HepG2 (cell line): ENCODE results near the gene MGAT1. TPM values are rescaled to one million over a fixed set of nuclear protein-coding genes. Genes with fewer than 3 reads are reported as not detected.

Source experiments
- ATAC-seq: fragments of 200-7000 bp; cut with Tn5 transposase; 3 replicates; pipeline ENCODE4 v1.9.1; 2020; ENCODE audit warnings: mild to moderate bottlenecking, moderate library complexity
- BruUV-seq: library from RNA; stranded (reverse); fragments of 400-500 nt; replicated peaks from 2 replicates; lab custom pipeline; 2021; lab: Mats Ljungman, UMichigan
- CTCF ChIA-PET: fragments of 300-600 bp; formaldehyde crosslinking; extraction: SDS; loops from one replicate; lab custom pipeline; 2021; ENCODE audit warnings: low total read pairs, inconsistent platforms, low intra/inter-chr PET ratio; lab: Yijun Ruan, JAX
- POLR2A ChIA-PET: fragments of 350-600 bp; sonication (Branson Sonifier 250); formaldehyde crosslinking; loops from one replicate; lab custom pipeline; 2020; ENCODE audit warnings: antibody characterized with exemption, inconsistent platforms; lab: Yijun Ruan, JAX
- DNase-seq: peaks from one replicate; pipeline ENCODE4 v3.0.0-alpha.2; 2015; ENCODE audit warnings: low spot score
- FAIRE-seq: peaks from 3 replicates; lab custom pipeline; 2011; peaks lifted over from hg19 to GRCh38; lab: Jason Lieb, UNC
- H2AFZ ChIP-seq: one replicate; pipeline ENCODE4 v1.6.1; 2011; ENCODE audit warnings: low read length, inconsistent platforms
- H3K27ac ChIP-seq: fragments of 300-600 bp; 3 replicates; pipeline ENCODE4 v1.8.0; 2011; ENCODE audit warnings: mixed run types, mild to moderate bottlenecking, mixed read lengths, low read length, inconsistent platforms; ENCODE audit not compliant: insufficient read depth; ENCODE audit errors: extremely low read length
- H3K27me3 ChIP-seq, 2 experiments: fragments of 200-600 bp in 1 of 2; 2 replicates in 1 of 2; 3 replicates in 1 of 2; pipeline versions ENCODE4 v1.6.0 to v1.8.0; 2011; ENCODE audit warnings: low read length in 2 of 2, mild to moderate bottlenecking in 2 of 2, moderate library complexity in 2 of 2, inconsistent platforms in 1 of 2; ENCODE audit not compliant: insufficient read depth in 2 of 2, control insufficient read depth in 1 of 2
- H3K36me3 ChIP-seq, 2 experiments: fragments of 200-600 bp in 1 of 2; replicated peaks in 1 of 2; 2 replicates in 1 of 2; 3 replicates in 1 of 2; pipeline versions ENCODE4 v1.5.1 to v1.8.0; 2011; ENCODE audit warnings: low read length in 2 of 2, inconsistent platforms in 1 of 2; ENCODE audit not compliant: insufficient read depth in 2 of 2, control insufficient read depth in 1 of 2
- H3K4me1 ChIP-seq: 2 replicates; pipeline ENCODE4 v1.5.1; 2012; ENCODE audit warnings: low read length, inconsistent platforms; ENCODE audit not compliant: insufficient read depth
- H3K4me2 ChIP-seq: 2 replicates; pipeline ENCODE4 v1.6.0; 2011; ENCODE audit warnings: low read depth, low read length, inconsistent platforms
- H3K4me3 ChIP-seq, 3 experiments: fragments of 200-600 bp in 1 of 3; sonication (generic), shearing (Covaris generic) in 1 of 3; replicated peaks in 1 of 3; 2 replicates each; pipeline ENCODE4 v1.5.1; 2011 to 2016; ENCODE audit warnings: low read length in 3 of 3, inconsistent platforms in 2 of 3, low read depth in 2 of 3, mild to moderate bottlenecking in 2 of 3, control low read depth in 1 of 3, mixed read lengths in 1 of 3; ENCODE audit not compliant: insufficient read depth in 1 of 3
- H3K79me2 ChIP-seq: one replicate; pipeline ENCODE4 v1.6.1; 2011; ENCODE audit warnings: low read length, inconsistent platforms; ENCODE audit not compliant: insufficient read depth
- H3K9ac ChIP-seq: 2 replicates; pipeline ENCODE4 v1.6.0; 2011; ENCODE audit warnings: mild to moderate bottlenecking, low read depth, low read length, inconsistent platforms; ENCODE audit not compliant: insufficient read depth
- H3K9me3 ChIP-seq: 2 replicates; pipeline ENCODE4 v1.5.1; 2012; ENCODE audit warnings: mild to moderate bottlenecking, low read length
- H4K20me1 ChIP-seq: 2 replicates; pipeline ENCODE4 v1.6.0; 2011; ENCODE audit warnings: inconsistent platforms, mild to moderate bottlenecking, low read length, moderate library complexity; ENCODE audit not compliant: insufficient read depth
- BHLHE40 ChIP-seq: IDR thresholded peaks from 2 replicates; pipeline ENCODE4 v1.6.1; 2011; ENCODE audit warnings: low read length, improper control_type of control experiment
- HDAC2 ChIP-seq: sonication (generic); formaldehyde crosslinking; IDR thresholded peaks from 2 replicates; pipeline ENCODE4 v1.4.0; 2020; ENCODE audit warnings: missing genetic modification reagents
- HMG20A ChIP-seq: IDR thresholded peaks from 2 replicates; pipeline ENCODE4 v1.6.1; 2016; ENCODE audit warnings: borderline replicate concordance
- RARA ChIP-seq: IDR thresholded peaks from 2 replicates; pipeline ENCODE4 v1.6.1; 2016; ENCODE audit warnings: missing genetic modification reagents, missing compliant biosample characterization
- RELA ChIP-seq: sonication (generic); formaldehyde crosslinking; IDR thresholded peaks from 2 replicates; pipeline ENCODE4 v1.4.0; 2020; ENCODE audit warnings: missing genetic modification reagents
- SRSF9 ChIP-seq: fragments of 200-400 bp; formaldehyde crosslinking; IDR thresholded peaks from 2 replicates; pipeline ENCODE4 v1.6.1; 2018; ENCODE audit warnings: borderline replicate concordance, mild to moderate bottlenecking, low read depth, low read length; ENCODE audit not compliant: insufficient read depth, poor library complexity, severe bottlenecking
- ZBTB1 ChIP-seq: sonication (generic); formaldehyde crosslinking; IDR thresholded peaks from 2 replicates; pipeline ENCODE4 v1.4.0; 2020; ENCODE audit warnings: missing genetic modification reagents, borderline replicate concordance
- ZNF564 ChIP-seq: sonication (generic); formaldehyde crosslinking; IDR thresholded peaks from 2 replicates; pipeline ENCODE4 v1.8.1; 2023; ENCODE audit warnings: mild to moderate bottlenecking, missing genetic modification reagents
- WGBS: methylation state at CpG from one replicate; pipeline ENCODE4 v1.1.6; 2017; ENCODE audit warnings: low lambda C conversion rate; 5-methylcytosine and 5-hydroxymethylcytosine counted together
- in situ Hi-C: cut with HindIII; loops from 2 replicates; pipeline ENCODE4 v1.10.0; 2017; ENCODE audit warnings: low pct_unique_long_range_greater_than_20kb; ENCODE audit not compliant: extremely low pct_ligation_motif_present
- intact Hi-C: fragments of 100-400 bp; cut with micrococcal nuclease; formaldehyde crosslinking; loops from one replicate; pipeline ENCODE4 v1.10.0; 2022; ENCODE audit not compliant: unreplicated experiment
- polyA plus RNA-seq, 8 experiments: library from polyadenylated mRNA; depleted of rRNA in 3 of 8; stranded (reverse) in 7 of 8; unstranded in 1 of 8; fragments of >200 nt; fragmentation: Illumina TruSeq in 4 of 8; extraction: Trizol in 4 of 8; gene quantifications; 2 replicates each; pipeline versions ENCODE4 v1.2.1 to v1.2.3, GENCODE V29; 2011 to 2016; ENCODE audit warnings: low read depth in 4 of 8, missing spikeins in 1 of 8, mixed read lengths in 1 of 8; ENCODE audit not compliant: insufficient read depth in 1 of 8
- total RNA-seq, 5 experiments: library from RNA; depleted of rRNA; stranded (reverse); fragments of >200 nt; fragmentation: Illumina TruSeq; extraction: Trizol; gene quantifications; 2 replicates each; pipeline ENCODE4 v1.2.3, GENCODE V29; 2016; ENCODE audit warnings: low read depth in 1 of 5

The MGAT1 gene
- total and polyA plus RNA-seq, 2 of the 13 experiments (the other 11 are each of a cell fraction or from before 2014, with no cell fraction given): 50.1 to 55.3 TPM

- BruUV-seq: no TSS peak
- peaks cover 14% of the 10 kb centered on the region; the same call in 1 of the 2 replicates for H3K9me3 ChIP-seq
- H3K36me3 ChIP-seq: no peaks in the 10 kb centered on the region
- H3K79me2 ChIP-seq: no peaks in the 10 kb centered on the region
- H2AFZ ChIP-seq: no peak overlapping the region
- CTCF ChIA-PET: no interaction called here
- no peak overlapping the region for H3K9ac ChIP-seq
- in situ Hi-C loops (no loop called here), intact Hi-C loops (no loop called here)
- POLR2A ChIA-PET: no interaction called here
- peaks cover 12% of the 10 kb centered on the region for H3K4me1 ChIP-seq
- 0% methylated on average over 1 of the region's 2 CpGs for WGBS
- no peak overlapping the region for H3K27ac ChIP-seq
- H3K4me3 ChIP-seq: no peak overlapping the region
- DNase-seq (no peak), FAIRE-seq (no peak), ATAC-seq (peak; percentile 44; the same call in 2 of the 3 replicates)
- no peak for TF ChIP-seq BHLHE40
- peak; percentile 42; the same call in 1 of the 2 replicates for TF ChIP-seq RARA (CRISPR knock-in tag)
- H3K4me2 ChIP-seq: no peak overlapping the region
- no peaks in the 10 kb centered on the region for H4K20me1 ChIP-seq
- no peaks in the 10 kb centered on the region for H3K27me3 ChIP-seq
Measured at GRCh38 chr5:180832638-180833068, 30.0 kb upstream of the MGAT1 start.

GRCh38 chr5:180831139-180832093, 28.8 kb upstream of the MGAT1 start:
- Histone ChIP-seq H3K4me3 (no peak overlapping the region), H3K27ac (no peak overlapping the region), H3K27me3 (no peaks in the 10 kb centered on the region), H2AFZ (no peak overlapping the region), H3K79me2 (no peaks in the 10 kb centered on the region), H3K9me3 (peaks cover 14% of the 10 kb centered on the region; the same call in 1 of the 2 replicates), H4K20me1 (no peaks in the 10 kb centered on the region), H3K4me2 (no peak overlapping the region), H3K36me3 (no peaks in the 10 kb centered on the region), H3K4me1 (peaks cover 8% of the 10 kb centered on the region), H3K9ac (no peak overlapping the region)
- intact Hi-C loops: no loop called here
- no peak for ATAC-seq
- ChIA-PET POLR2A (no interaction called here), CTCF (no interaction called here)
- no peak for FAIRE-seq
- TF ChIP-seq ZBTB1 (CRISPR knock-in tag): no peak
- no peak for TF ChIP-seq SRSF9
- no peak for TF ChIP-seq ZNF564 (CRISPR knock-in tag)
- TF ChIP-seq RELA (CRISPR knock-in tag): no peak
- no peak for TF ChIP-seq HDAC2 (CRISPR knock-in tag)
- no peak for TF ChIP-seq HMG20A (CRISPR knock-in tag)
- in situ Hi-C loops: no loop called here
- no peak for DNase-seq
- WGBS: 65% methylated on average over 54 of the region's 80 CpGs
- no TSS peak for BruUV-seq
